ENCODE measurements around the gene COL11A1. TPM values are rescaled to one million over a fixed set of nuclear protein-coding genes. Genes with fewer than 3 reads are reported as not detected.

Gene COL11A1
- total and polyA plus RNA-seq, 7 donors = 0.03 to 0.76 (median 0.62) TPM; not detected in 4

DNA sequence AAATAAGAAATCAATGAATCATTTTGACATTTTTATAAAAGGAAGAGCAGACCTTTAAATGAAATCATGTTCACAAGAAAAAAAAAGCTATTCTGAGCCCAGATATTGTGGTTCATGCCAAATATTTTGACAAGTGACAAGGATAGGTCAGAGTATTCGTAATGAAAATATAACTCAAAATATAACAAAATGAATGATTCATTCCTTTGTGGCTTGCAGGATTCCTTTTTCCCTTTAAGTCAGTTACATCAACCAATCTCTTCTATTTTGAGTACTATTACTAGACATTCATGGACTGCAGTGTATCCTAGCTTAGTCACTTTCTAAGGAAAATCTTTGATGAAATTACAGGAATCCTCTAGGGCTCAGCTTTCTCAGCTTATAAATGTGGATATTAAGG is 188.7 kb downstream of the COL11A1 start:
- DNase-seq (no peak), ATAC-seq (no peak)
- H3K36me3 ChIP-seq (ENCODE audit: insufficient read depth in 1 of 2, low read depth in 1 of 2) = no peaks in the 10 kb centered on the region
- H3K27me3 ChIP-seq (ENCODE audit: insufficient read depth in 3 of 3, low read length in 2 of 3) = no peaks in the 10 kb centered on the region
- H3K4me3 ChIP-seq = no peak overlapping the region
- 21 to 27% (median 26%) methylated on average over 1 of the region's 1 CpG for WGBS, 3 donors
- no peaks in the 10 kb centered on the region for H3K4me1 ChIP-seq
- intact Hi-C loops (cut with DNase I) = no loop called here
- TF ChIP-seq, protein P1, sequence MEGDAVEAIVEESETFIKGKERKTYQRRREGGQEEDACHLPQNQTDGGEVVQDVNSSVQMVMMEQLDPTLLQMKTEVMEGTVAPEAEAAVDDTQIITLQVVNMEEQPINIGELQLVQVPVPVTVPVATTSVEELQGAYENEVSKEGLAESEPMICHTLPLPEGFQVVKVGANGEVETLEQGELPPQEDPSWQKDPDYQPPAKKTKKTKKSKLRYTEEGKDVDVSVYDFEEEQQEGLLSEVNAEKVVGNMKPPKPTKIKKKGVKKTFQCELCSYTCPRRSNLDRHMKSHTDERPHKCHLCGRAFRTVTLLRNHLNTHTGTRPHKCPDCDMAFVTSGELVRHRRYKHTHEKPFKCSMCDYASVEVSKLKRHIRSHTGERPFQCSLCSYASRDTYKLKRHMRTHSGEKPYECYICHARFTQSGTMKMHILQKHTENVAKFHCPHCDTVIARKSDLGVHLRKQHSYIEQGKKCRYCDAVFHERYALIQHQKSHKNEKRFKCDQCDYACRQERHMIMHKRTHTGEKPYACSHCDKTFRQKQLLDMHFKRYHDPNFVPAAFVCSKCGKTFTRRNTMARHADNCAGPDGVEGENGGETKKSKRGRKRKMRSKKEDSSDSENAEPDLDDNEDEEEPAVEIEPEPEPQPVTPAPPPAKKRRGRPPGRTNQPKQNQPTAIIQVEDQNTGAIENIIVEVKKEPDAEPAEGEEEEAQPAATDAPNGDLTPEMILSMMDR (IDR thresholded peaks at IDR 0.05) = no peak
- H3K9me3 ChIP-seq = no peaks in the 10 kb centered on the region
- H3K27ac ChIP-seq = no peak overlapping the region

GRCh38 chr1:102901996-102902395 is 206.3 kb downstream of the COL11A1 start:
- Histone ChIP-seq H3K4me3 (no peak overlapping the region), H3K4me1 (no peaks in the 10 kb centered on the region), H3K27ac (no peak overlapping the region), H3K9me3 (no peaks in the 10 kb centered on the region), H3K27me3 (ENCODE audit: insufficient read depth in 3 of 3, low read length in 2 of 3) (no peaks in the 10 kb centered on the region), H3K36me3 (ENCODE audit: insufficient read depth in 1 of 2, low read depth in 1 of 2) (no peaks in the 10 kb centered on the region)
- WGBS, 3 donors = 48 to 70% (median 54%) methylated on average over 1 of the region's 1 CpG
- ATAC-seq = no peak
- TF ChIP-seq, protein P1 (IDR thresholded peaks at IDR 0.05) = no peak
- DNase-seq = no peak
- intact Hi-C loops (cut with DNase I) = no loop called here

DNA sequence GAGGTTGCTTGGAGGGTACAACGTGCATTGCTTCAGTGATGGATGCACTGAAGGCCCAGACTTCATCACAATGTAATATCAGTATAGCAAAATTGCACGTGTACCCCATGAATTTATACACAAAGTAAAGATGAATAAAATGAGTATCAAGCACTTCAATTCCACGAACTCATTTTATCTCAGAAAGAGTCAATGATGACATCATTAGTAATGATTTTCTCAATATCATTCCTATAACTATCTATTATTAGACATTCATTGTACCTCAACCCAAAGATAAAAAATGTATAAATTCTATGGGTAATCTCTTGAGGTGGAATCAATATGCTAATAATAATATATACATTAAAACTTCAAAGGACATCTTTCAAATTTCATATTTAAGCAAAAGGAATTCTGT is 208.4 kb downstream of the COL11A1 start:
- ATAC-seq = no peak
- no peaks in the 10 kb centered on the region for H3K9me3 ChIP-seq
- TF ChIP-seq, protein P1 (IDR thresholded peaks at IDR 0.05) = no peak
- intact Hi-C loops (cut with DNase I) = no loop called here
- H3K27me3 ChIP-seq (ENCODE audit: insufficient read depth in 3 of 3, low read length in 2 of 3) = no peaks in the 10 kb centered on the region
- DNase-seq = no peak
- 69 to 73% (median 70%) methylated on average over 3 of the region's 3 CpGs for WGBS, 3 donors
- no peaks in the 10 kb centered on the region for H3K4me1 ChIP-seq
- H3K27ac ChIP-seq = no peak overlapping the region
- no peaks in the 10 kb centered on the region for H3K36me3 ChIP-seq (ENCODE audit: insufficient read depth in 1 of 2, low read depth in 1 of 2)
- H3K4me3 ChIP-seq = no peak overlapping the region

GRCh38 chr1:102897557-102897956 is 210.8 kb downstream of the COL11A1 start:
- no peak overlapping the region for H3K4me3 ChIP-seq
- H3K27me3 ChIP-seq (ENCODE audit: insufficient read depth in 3 of 3, low read length in 2 of 3) = no peaks in the 10 kb centered on the region
- ATAC-seq = no peak
- intact Hi-C loops (cut with DNase I) = no loop called here
- no peaks in the 10 kb centered on the region for H3K9me3 ChIP-seq
- WGBS, 3 donors = 14 to 26% (median 15%) methylated on average over 3 of the region's 3 CpGs
- no peak for DNase-seq
- H3K4me1 ChIP-seq = no peaks in the 10 kb centered on the region
- TF ChIP-seq, protein P1 (IDR thresholded peaks at IDR 0.05) = no peak
- H3K27ac ChIP-seq = no peak overlapping the region
- no peaks in the 10 kb centered on the region for H3K36me3 ChIP-seq (ENCODE audit: insufficient read depth in 1 of 2, low read depth in 1 of 2)

DNA sequence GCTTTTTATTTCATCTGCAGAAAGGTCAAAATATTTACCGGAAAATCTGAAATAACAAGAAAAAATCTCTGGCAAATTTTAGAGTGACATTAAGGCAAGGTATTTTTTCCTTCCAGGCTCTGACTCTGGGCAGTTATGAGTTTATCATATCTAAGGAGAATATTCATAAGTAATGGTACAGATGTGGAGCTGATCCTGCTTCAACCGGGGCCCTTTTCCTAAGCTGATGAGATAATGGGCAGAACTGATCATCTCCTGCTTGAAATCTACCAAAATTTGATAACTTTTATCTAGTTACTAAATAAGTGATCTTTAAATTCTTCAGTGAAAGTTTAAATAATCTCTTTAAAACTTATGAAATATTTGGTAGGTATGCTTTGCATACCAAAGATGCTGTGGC is 211.6 kb downstream of the COL11A1 start:
- Histone ChIP-seq H3K36me3 (ENCODE audit: insufficient read depth in 1 of 2, low read depth in 1 of 2) (no peaks in the 10 kb centered on the region), H3K27me3 (ENCODE audit: insufficient read depth in 3 of 3, low read length in 2 of 3) (no peaks in the 10 kb centered on the region), H3K4me3 (no peak overlapping the region), H3K9me3 (no peaks in the 10 kb centered on the region), H3K27ac (no peak overlapping the region), H3K4me1 (no peaks in the 10 kb centered on the region)
- ATAC-seq (no peak), DNase-seq (no peak)
- TF ChIP-seq, protein P1 (IDR thresholded peaks at IDR 0.05) = no peak
- WGBS, 3 donors = 41 to 74% (median 68%) methylated on average over 2 of the region's 2 CpGs
- intact Hi-C loops (cut with DNase I) = no loop called here

Measured in psoas muscle (tissue), 8 donors.